CD14-positive monocyte (primary cell): Measurements from ENCODE around the gene TJP1. TPM values are rescaled to one million over a fixed set of nuclear protein-coding genes. Genes with fewer than 3 reads are reported as not detected.

Source experiments
- DNase-seq, 3 donors: peaks; one replicate each; pipeline ENCODE4 v3.0.0-alpha.2; 2011 to 2022
- H2AFZ ChIP-seq: 2 replicates; pipeline ENCODE4 v1.6.0; 2012; ENCODE audit warnings: mild to moderate bottlenecking, low read depth, low read length, inconsistent platforms; ENCODE audit not compliant: insufficient read depth, poor library complexity, severe bottlenecking
- H3K27ac ChIP-seq, 2 donors: 1 replicate in 1 of 2; 2 replicates in 1 of 2; pipeline ENCODE4 v1.5.1; 2012 to 2013; ENCODE audit warnings: low read length in 2 of 2, control low read depth in 1 of 2, inconsistent platforms in 1 of 2, low read depth in 1 of 2, mild to moderate bottlenecking in 1 of 2
- H3K27me3 ChIP-seq, 2 donors: one replicate each; pipeline versions ENCODE4 v1.6.0 to v1.6.1; 2011 to 2013; ENCODE audit warnings: low read length in 2 of 2; ENCODE audit not compliant: control insufficient read depth in 2 of 2, insufficient read depth in 2 of 2
- H3K36me3 ChIP-seq, 2 donors: replicated peaks in 1 of 2; 1 replicate in 1 of 2; 2 replicates in 1 of 2; pipeline versions ENCODE4 v1.5.1 to v1.6.1; 2012 to 2013; ENCODE audit warnings: low read length in 2 of 2, control low read depth in 1 of 2, inconsistent platforms in 1 of 2, mild to moderate bottlenecking in 1 of 2; ENCODE audit not compliant: insufficient read depth in 2 of 2, control insufficient read depth in 1 of 2
- H3K4me1 ChIP-seq, 2 donors: 1 replicate in 1 of 2; 2 replicates in 1 of 2; pipeline versions ENCODE4 v1.5.1 to v1.6.1; 2012 to 2013; ENCODE audit warnings: low read length in 2 of 2, control low read depth in 1 of 2, inconsistent platforms in 1 of 2, mild to moderate bottlenecking in 1 of 2, moderate library complexity in 1 of 2; ENCODE audit not compliant: insufficient read depth in 2 of 2, control insufficient read depth in 1 of 2
- H3K4me2 ChIP-seq: replicated peaks from 2 replicates; pipeline ENCODE3; 2012; ENCODE audit warnings: low read length, moderate library complexity, mild to moderate bottlenecking; ENCODE audit not compliant: poor library complexity, severe bottlenecking; ENCODE audit errors: extremely low read depth
- H3K4me3 ChIP-seq, 3 experiments: fragments of 200-600 bp in 1 of 3; sonication (generic) in 1 of 3; replicated peaks in 1 of 3; 1 replicate in 2 of 3; 2 replicates in 1 of 3; pipeline ENCODE4 v1.5.1; 2011 to 2013; ENCODE audit warnings: low read length in 3 of 3, mild to moderate bottlenecking in 3 of 3, control low read depth in 2 of 3, low read depth in 2 of 3, inconsistent platforms in 1 of 3, moderate library complexity in 1 of 3
- H3K79me2 ChIP-seq: 2 replicates; pipeline ENCODE4 v1.6.0; 2012; ENCODE audit warnings: mild to moderate bottlenecking, control low read depth, inconsistent platforms, low read length, moderate library complexity; ENCODE audit not compliant: insufficient read depth
- H3K9ac ChIP-seq: 2 replicates; pipeline ENCODE4 v1.6.0; 2017; ENCODE audit warnings: low read length, mild to moderate bottlenecking; ENCODE audit not compliant: insufficient read depth, poor library complexity, severe bottlenecking
- H3K9me3 ChIP-seq, 2 donors: replicated peaks in 1 of 2; 1 replicate in 1 of 2; 2 replicates in 1 of 2; pipeline versions ENCODE4 v1.5.1 to v1.6.1; 2012 to 2013; ENCODE audit warnings: low read length in 2 of 2, control low read depth in 1 of 2; ENCODE audit not compliant: control insufficient read depth in 1 of 2, insufficient read depth in 1 of 2
- H4K20me1 ChIP-seq: 2 replicates; pipeline ENCODE4 v1.6.0; 2012; ENCODE audit warnings: mild to moderate bottlenecking, low read length, control low read depth, moderate library complexity; ENCODE audit not compliant: insufficient read depth
- H3K27ac Mint-ChIP-seq, 7 donors: one replicate each; pipeline ENCODE4 v1.8.0; 2020; ENCODE audit warnings: mild to moderate bottlenecking in 7 of 7, mixed read lengths in 7 of 7, moderate library complexity in 6 of 7, inconsistent platforms in 2 of 7
- H3K27me3 Mint-ChIP-seq, 3 donors: one replicate each; pipeline ENCODE4 v1.8.0; 2021 to 2022; ENCODE audit warnings: low read depth in 3 of 3, mild to moderate bottlenecking in 3 of 3, mixed read lengths in 3 of 3, moderate library complexity in 3 of 3, inconsistent platforms in 1 of 3
- H3K36me3 Mint-ChIP-seq, 2 donors: one replicate each; pipeline ENCODE4 v1.8.0; 2020; ENCODE audit warnings: mixed read lengths in 2 of 2, inconsistent platforms in 1 of 2, mild to moderate bottlenecking in 1 of 2
- H3K4me1 Mint-ChIP-seq: one replicate; pipeline ENCODE4 v1.8.0; 2020; ENCODE audit warnings: mild to moderate bottlenecking, mixed read lengths
- H3K4me3 Mint-ChIP-seq, 2 donors: one replicate each; pipeline ENCODE4 v1.8.0; 2020; ENCODE audit warnings: mild to moderate bottlenecking in 2 of 2, mixed read lengths in 2 of 2, moderate library complexity in 1 of 2
- H3K9me3 Mint-ChIP-seq, 7 donors: one replicate each; pipeline ENCODE4 v1.8.0; 2020 to 2022; ENCODE audit warnings: mixed read lengths in 7 of 7, mild to moderate bottlenecking in 6 of 7, moderate library complexity in 6 of 7, inconsistent platforms in 2 of 7
- WGBS: methylation state at CpG from one replicate; pipeline ENCODE4 v1.1.5; 2013; ENCODE audit warnings: missing lambda C conversion rate; ENCODE audit not compliant: insufficient coverage; 5-methylcytosine and 5-hydroxymethylcytosine counted together
- intact Hi-C, 2 donors: fragments of 100-400 bp; cut with micrococcal nuclease; formaldehyde crosslinking; loops; one replicate each; pipeline versions ENCODE4 v1.15.0 to v1.15.1; 2023
- polyA plus RNA-seq, 3 donors: library from polyadenylated mRNA; depleted of rRNA in 1 of 3; unstranded in 2 of 3; stranded (reverse) in 1 of 3; fragments of 300-500 nt in 2 of 3; fragments of >200 nt in 1 of 3; fragmentation: Illumina TruSeq in 2 of 3; gene quantifications; 1 replicate in 2 of 3; 2 replicates in 1 of 3; pipeline ENCODE4 v1.2.3, GENCODE V29; 2012 to 2021
- TF ChIP-seq, protein P1 (sequence below): fragments of 200-600 bp; IDR thresholded peaks from one replicate; pipeline ENCODE4 v1.8.0; 2022; ENCODE audit warnings: antibody characterized with exemption, mild to moderate bottlenecking

TJP1 gene
- polyA plus RNA-seq, 3 donors: not detected

DNA sequence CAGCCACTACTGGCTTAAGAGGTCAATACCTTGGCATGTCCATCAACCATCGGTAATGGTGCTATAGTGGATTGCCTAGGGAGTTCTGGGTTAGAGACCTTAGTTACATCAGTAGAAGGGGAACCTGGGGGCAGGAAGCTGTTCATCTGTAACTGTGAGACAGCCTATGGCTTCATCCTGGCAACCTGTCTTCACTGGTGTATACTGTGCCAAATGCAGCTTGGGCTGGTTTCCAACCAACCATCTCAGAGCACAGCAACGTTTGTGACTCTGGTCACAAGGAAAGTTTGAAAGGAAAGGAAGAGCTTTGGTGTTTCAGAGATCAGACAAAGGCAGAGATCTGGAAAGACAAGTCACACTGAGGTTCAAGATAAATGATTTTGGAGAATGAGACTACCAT is 93.8 kb downstream of the TJP1 start:
- H3K36me3 Mint-ChIP-seq: no peaks in the 10 kb centered on the region
- no peak overlapping the region for H3K4me3 ChIP-seq
- H3K9me3 ChIP-seq: peaks cover 4 to 5% of the 10 kb centered on the region in 2 donors
- H3K4me3 Mint-ChIP-seq: no peak overlapping the region
- TF ChIP-seq, protein P1, sequence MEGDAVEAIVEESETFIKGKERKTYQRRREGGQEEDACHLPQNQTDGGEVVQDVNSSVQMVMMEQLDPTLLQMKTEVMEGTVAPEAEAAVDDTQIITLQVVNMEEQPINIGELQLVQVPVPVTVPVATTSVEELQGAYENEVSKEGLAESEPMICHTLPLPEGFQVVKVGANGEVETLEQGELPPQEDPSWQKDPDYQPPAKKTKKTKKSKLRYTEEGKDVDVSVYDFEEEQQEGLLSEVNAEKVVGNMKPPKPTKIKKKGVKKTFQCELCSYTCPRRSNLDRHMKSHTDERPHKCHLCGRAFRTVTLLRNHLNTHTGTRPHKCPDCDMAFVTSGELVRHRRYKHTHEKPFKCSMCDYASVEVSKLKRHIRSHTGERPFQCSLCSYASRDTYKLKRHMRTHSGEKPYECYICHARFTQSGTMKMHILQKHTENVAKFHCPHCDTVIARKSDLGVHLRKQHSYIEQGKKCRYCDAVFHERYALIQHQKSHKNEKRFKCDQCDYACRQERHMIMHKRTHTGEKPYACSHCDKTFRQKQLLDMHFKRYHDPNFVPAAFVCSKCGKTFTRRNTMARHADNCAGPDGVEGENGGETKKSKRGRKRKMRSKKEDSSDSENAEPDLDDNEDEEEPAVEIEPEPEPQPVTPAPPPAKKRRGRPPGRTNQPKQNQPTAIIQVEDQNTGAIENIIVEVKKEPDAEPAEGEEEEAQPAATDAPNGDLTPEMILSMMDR: no peak
- no peaks in the 10 kb centered on the region for H4K20me1 ChIP-seq
- no peak overlapping the region for H3K4me2 ChIP-seq
- no peaks in the 10 kb centered on the region for H3K27me3 ChIP-seq
- DNase-seq: no peak
- peaks cover 2 to 4% (median 3%) of the 10 kb centered on the region in 3 donors for H3K27me3 Mint-ChIP-seq
- WGBS: no CpG with 5 or more reads among the region's 2 CpGs
- H2AFZ ChIP-seq: no peak overlapping the region
- peaks cover 0 to 5% (median under 1%) of the 10 kb centered on the region in 7 donors for H3K9me3 Mint-ChIP-seq
- no peaks in the 10 kb centered on the region for H3K79me2 ChIP-seq
- H3K36me3 ChIP-seq: no peaks in the 10 kb centered on the region
- H3K27ac Mint-ChIP-seq: no peak overlapping the region
- H3K27ac ChIP-seq: no peak overlapping the region
- H3K4me1 ChIP-seq: no peaks in the 10 kb centered on the region
- H3K9ac ChIP-seq: no peak overlapping the region
- H3K4me1 Mint-ChIP-seq: no peaks in the 10 kb centered on the region
- intact Hi-C loops: no loop called here

DNA sequence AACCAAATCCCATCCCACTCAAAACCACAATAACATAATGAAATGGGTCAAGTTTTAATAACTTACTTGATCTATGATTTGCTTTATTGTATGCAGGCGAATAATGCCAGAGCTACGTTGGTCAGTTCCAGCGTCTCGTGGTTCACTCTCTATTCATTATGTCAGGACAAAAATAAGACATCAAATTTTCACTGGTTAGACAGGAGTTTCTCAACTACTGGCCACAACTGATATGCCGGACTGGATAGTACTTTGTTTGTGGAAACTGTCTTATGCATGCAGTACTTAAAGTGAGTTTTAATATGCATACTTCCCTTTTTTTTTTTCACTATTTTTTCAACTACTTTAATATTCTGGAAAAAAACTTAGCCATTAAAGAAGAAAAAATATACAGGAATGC is 94.4 kb downstream of the TJP1 start:
- no peak overlapping the region for H3K27ac Mint-ChIP-seq
- no peak overlapping the region for H3K27ac ChIP-seq
- DNase-seq: no peak
- H3K9ac ChIP-seq: no peak overlapping the region
- no peak overlapping the region for H2AFZ ChIP-seq
- H3K4me3 ChIP-seq: no peak overlapping the region
- TF ChIP-seq, protein P1: no peak
- WGBS: 96% methylated on average over 4 of the region's 5 CpGs
- H4K20me1 ChIP-seq: no peaks in the 10 kb centered on the region
- H3K4me2 ChIP-seq: no peak overlapping the region
- peaks cover 2 to 5% (median 3%) of the 10 kb centered on the region in 3 donors for H3K27me3 Mint-ChIP-seq
- peaks cover 9 to 10% of the 10 kb centered on the region in 2 donors for H3K9me3 ChIP-seq
- H3K9me3 Mint-ChIP-seq: peaks cover 2 to 6% (median 5%) of the 10 kb centered on the region in 7 donors
- H3K79me2 ChIP-seq: no peaks in the 10 kb centered on the region
- H3K36me3 Mint-ChIP-seq: no peaks in the 10 kb centered on the region
- no peaks in the 10 kb centered on the region for H3K36me3 ChIP-seq
- intact Hi-C loops: no loop called here
- no peak overlapping the region for H3K4me3 Mint-ChIP-seq
- H3K27me3 ChIP-seq: no peaks in the 10 kb centered on the region
- H3K4me1 ChIP-seq: no peaks in the 10 kb centered on the region
- H3K4me1 Mint-ChIP-seq: no peaks in the 10 kb centered on the region
